NCI-H748 treated with DMSO at 0.1 percent for 48 hours (cell line): ENCODE measurements around the gene FAM219A.

ENCODE experiments used
- DNase-seq: peaks from one replicate; lab custom pipeline; 2025; lab: John Stamatoyannopoulos, UW

The FAM219A gene

DNA sequence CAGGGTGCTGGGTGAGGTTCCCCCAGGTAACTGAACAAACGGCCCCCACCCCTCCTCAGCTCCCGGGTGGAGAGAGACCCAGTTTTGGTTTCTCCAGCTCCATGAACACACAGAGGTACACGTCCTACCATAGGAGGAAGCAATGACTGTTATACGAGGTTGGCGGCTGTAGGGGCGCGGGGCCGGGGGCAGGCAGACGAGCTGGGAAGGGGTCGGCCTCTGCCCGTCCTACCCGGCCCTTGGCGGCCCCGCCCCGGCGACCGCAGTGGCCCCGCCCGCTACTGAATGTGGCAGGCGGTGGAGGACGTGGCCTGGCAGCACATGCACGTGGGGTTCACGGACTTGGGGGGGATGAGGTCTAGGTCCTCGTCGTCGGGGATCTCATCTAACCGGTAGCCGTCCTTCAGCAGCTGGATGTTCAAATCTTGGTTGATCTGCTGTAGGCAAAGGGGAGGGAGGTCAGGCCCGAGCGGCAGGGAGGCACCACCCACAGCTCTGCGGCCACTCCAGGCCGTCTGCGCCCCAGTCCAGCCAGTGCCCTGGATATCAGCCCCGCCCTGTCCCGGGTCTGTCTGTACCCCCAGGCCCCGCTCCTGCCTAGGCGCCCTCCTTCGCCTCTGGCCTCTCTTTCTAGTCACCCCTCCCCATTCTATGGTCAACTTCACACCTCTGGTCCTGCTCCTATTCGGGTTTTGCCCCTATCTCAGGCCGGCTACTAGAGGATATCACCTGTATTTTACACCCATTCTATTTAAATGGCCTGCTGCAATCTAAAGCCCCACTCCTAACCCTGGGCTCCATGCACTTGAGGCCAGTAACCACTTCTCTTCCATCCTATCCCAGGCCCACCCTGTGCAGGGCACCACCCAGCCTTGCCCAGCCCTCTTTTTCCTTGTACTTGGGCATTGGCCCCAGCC, 57.4 kb downstream of the FAM219A start:
- DNase-seq: no peak

- no peak for DNase-seq
Observed at GRCh38 chr9:34400275-34400674, 58.1 kb downstream of the FAM219A start.

- DNase-seq: no peak
Observed at GRCh38 chr9:34399729-34400128, 58.6 kb downstream of the FAM219A start.

DNA sequence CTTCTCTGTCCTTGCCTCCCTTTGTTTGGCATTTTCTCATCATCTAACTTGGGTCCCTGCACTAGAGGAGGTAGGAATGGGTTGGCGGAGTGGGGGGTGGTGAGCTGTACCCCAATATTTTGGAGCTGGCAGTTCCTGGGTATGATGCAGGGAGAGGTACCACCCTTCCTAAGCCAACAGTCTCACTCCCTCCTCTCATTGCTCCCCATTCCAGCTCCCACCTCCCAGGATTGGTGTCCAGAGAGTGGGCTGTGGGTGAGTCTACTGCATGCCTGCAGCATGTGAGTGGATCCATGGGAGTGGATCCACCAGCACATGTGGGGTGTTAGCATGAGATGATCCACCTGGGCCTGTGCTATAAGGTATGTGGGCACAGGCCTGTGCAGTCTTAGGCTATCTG, 59.5 kb downstream of the FAM219A start:
- DNase-seq: no peak

GRCh38 chr9:34396276-34397214, 61.8 kb downstream of the FAM219A start:
- no peak for DNase-seq

DNA sequence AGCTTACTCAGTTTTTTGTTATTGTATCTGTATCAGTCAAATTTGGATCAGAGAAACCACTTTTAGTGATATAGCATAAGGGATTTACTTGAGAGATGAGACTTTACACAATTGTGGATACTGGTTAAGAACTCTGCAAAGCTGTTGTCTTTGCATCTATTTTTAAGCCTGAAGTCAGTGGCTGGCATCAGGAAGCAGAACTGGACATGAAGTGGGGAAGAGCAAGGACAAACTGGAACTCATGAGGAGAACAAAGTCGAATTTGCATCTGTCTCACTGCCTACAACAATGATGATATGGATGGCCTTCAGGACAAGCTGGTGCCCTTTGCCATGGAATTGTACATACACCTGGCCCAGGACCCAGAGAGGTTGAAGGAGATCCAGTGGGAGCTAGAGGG, 65.9 kb downstream of the FAM219A start:
- DNase-seq: no peak

GRCh38 chr9:34387239-34387638, 71.1 kb downstream of the FAM219A start:
- DNase-seq: no peak

DNA sequence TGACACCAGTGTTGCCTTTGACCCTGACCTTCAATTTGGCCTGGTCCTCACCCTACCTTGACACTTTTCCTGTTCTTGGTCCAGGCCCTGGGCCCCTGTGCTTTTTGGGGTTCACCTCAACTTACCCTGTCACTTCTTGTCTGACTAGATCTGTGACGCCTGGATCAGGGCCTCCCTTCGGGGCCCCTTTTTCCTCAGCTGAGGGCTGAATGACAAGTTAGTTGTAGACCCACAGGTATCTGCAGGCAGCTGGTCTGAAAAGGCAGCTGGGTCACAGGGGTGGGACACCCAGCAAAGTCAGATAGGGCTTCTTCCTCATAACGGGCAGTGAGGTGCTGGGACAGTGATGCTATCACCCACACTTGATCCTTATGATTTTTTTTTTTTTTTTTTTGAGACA, 71.7 kb downstream of the FAM219A start:
- DNase-seq: no peak

GRCh38 chr9:34385561-34386230, 72.7 kb downstream of the FAM219A start:
- DNase-seq: no peak

- DNase-seq: no peak
Observed at GRCh38 chr9:34384368-34385165, 73.8 kb downstream of the FAM219A start.

- no peak for DNase-seq
Observed at GRCh38 chr9:34383904-34384303, 74.5 kb downstream of the FAM219A start.

DNA sequence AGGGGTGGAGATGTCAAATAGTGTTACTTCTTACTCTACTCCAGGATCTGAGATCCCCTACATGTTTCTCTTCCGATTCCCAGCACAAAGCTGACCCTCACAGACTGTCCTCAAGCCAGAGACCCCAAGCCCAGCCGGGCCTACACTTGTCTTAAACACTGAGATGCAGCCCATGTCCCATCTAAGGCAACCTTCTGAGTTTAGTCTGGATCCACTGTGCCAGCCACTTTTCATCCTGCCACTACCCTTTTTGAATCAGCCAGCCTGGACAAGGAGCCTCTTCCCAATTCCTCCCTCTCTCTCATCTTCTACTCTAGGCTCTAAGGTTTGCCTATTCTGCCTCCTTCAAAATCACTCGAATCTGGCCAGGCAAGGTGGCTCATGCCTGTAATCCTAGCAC, 75.5 kb downstream of the FAM219A start:
- no peak for DNase-seq

DNA sequence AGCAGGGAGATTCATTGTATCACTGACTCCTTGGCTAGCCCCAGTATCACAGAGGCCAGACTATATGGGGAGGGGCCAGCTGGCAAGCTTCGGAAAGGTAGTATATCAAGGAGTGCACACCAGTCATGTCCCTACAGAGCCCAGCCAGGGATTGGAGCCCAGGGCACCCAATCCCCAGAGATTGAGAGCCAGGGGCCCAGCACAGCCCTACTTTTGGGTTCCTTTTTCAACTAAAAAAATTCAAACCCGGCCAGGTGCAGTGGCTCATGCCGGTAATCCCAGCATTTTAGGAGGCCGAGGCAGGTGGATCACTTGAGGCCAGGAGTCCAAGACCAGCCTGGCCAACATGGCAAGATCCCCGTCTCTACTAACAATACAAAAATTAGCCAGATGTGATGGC, 76.3 kb downstream of the FAM219A start:
- no peak for DNase-seq

DNA sequence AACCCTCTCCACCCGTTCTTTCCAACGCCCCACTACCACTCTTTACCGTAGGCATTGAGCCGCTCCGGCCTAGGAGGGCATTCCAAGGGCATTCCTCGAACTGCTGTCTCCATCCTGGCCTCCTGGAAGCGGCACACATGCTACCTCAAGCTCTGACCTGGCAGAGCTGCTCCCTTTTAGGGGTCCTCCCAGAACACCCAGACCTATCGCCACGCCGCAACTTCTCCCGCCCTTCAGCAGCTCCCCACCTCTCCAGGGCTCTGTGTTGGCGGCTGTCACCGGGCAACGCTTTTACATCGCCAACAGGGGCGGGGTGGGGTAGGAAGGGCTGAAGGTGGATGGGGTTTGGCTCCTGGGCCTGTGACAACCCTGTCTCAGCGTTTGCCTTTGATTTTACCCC, 77.0 kb downstream of the FAM219A start:
- peak; percentile 48 for DNase-seq

GRCh38 chr9:34380511-34381315, 77.7 kb downstream of the FAM219A start:
- DNase-seq: peak; percentile 78

GRCh38 chr9:34380034-34380510, 78.3 kb downstream of the FAM219A start:
- peak; percentile 50 for DNase-seq

DNA sequence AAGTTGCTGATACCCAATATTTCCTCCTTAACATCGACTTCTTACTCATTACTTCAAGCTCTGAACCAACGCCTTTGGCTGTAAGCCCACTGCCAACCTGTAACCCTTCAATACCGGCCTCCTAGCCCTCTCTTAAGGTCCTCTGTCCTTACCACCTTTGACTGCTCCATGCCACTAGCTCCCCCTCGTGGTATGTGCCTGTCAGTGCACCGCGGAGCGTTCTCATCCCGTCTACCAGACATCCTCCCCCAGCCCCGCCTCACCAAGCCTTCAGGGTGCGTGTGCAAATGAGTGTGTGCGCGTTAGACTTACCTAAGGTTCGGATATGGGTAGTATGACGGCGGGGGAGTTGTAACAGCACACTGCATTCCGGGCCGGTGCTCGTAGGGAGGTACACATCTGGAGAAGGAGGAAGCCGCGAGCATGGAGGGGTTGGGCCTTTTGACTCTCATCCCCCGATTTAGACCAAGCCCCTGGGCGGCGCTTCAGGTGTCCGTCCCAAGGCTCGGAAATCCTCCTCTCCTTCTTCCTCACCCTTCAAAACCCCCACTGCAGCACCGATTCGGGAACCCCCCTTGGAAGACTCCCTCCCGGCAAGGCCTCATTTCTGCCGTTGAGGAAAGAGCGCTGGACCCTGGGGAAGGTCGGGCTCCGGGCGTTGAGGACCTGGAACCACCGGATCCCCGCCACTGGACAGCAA, 78.9 kb downstream of the FAM219A start:
- peak; percentile 93 for DNase-seq

DNA sequence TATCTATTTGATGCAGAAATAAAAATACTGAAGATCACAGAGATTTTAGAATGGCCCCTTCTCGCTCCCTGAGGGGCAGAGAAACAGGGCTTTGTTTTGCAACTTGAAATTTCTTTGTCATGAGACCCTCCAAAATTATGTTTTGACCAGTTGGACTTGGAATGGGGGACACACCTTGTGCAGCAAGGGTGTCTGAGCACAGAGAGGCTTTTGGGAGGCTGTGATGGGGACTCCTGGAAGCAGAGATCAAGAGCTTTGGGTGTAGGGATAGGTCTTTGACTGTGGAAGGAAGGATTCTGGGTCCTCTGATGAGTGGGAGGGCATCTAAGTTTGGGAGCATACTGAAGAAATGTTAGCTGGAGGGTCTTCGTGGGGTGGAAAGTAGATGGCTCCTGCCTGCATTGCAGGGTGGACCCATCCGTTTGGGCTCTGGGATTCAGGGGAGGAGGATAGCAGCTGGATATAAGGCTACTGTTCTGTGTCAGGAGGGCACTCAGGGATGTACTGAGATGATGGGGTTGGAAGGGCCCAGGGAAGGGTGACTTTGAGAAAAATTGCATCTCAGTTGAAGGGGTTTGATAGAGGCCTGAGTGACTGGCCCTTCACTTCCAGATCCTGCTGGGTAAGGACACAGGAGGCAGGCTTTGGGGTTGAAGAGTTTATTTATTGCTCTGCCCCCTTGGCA, 79.9 kb downstream of the FAM219A start:
- no peak for DNase-seq

GRCh38 chr9:34377404-34377746, 81.0 kb downstream of the FAM219A start:
- no peak for DNase-seq
